K562 (cell line): ENCODE data around the gene MAGI1. TPM values are rescaled to one million over a fixed set of nuclear protein-coding genes. Genes with fewer than 3 reads are reported as not detected.

ENCODE experiments used
- FOXJ3 ChIP-seq: sonication (generic); formaldehyde crosslinking; IDR thresholded peaks from 2 replicates; pipeline ENCODE4 v1.4.0; 2020; ENCODE audit warnings: mild to moderate bottlenecking, missing genetic modification reagents
- FOXM1 ChIP-seq, 2 experiments: fragments of 450-650 bp in 1 of 2; sonication (generic) in 1 of 2; formaldehyde crosslinking in 1 of 2; IDR thresholded peaks; 2 replicates each; pipeline versions ENCODE4 v1.6.1 to v1.9.0; 2017 to 2022; ENCODE audit warnings: low read depth in 2 of 2, mild to moderate bottlenecking in 2 of 2, missing genetic modification reagents in 1 of 2, moderate library complexity in 1 of 2
- HMGXB4 ChIP-seq: sonication (generic); formaldehyde crosslinking; IDR thresholded peaks from 2 replicates; pipeline ENCODE4 v1.8.1; 2023; ENCODE audit warnings: mild to moderate bottlenecking, missing genetic modification reagents
- MTA2 ChIP-seq: fragments of 450-650 bp; IDR thresholded peaks from 2 replicates; pipeline ENCODE4 v1.6.1; 2016; ENCODE audit warnings: low read depth
- SNAPC5 ChIP-seq: fragments of 250-450 bp; sonication (Bioruptor Pico); IDR thresholded peaks from 2 replicates; pipeline ENCODE4 v1.8.0; 2021; ENCODE audit warnings: moderate library complexity, mild to moderate bottlenecking, inconsistent platforms
- ZBTB2 ChIP-seq: fragments of 450-650 bp; IDR thresholded peaks from 2 replicates; pipeline ENCODE4 v1.6.1; 2016; ENCODE audit warnings: antibody characterized with exemption
- ZC3H11A ChIP-seq: IDR thresholded peaks from 2 replicates; pipeline ENCODE4 v1.6.1; 2012; ENCODE audit warnings: low read depth, low read length, improper control_type of control experiment
- ZNF740 ChIP-seq, 3 experiments: fragments of 200-800 bp in 1 of 3; sonication (Bioruptor generic) in 1 of 3; sonication (generic) in 1 of 3; formaldehyde crosslinking in 1 of 3; IDR thresholded peaks; 2 replicates each; pipeline versions ENCODE4 v1.6.1 to v1.8.0; 2016 to 2022; ENCODE audit warnings: mild to moderate bottlenecking in 2 of 3, missing compliant biosample characterization in 2 of 3, missing genetic modification characterization in 2 of 3, missing genetic modification reagents in 1 of 3
- polyA plus RNA-seq, 8 experiments: library from polyadenylated mRNA; depleted of rRNA in 4 of 8; stranded (reverse) in 5 of 8; unstranded in 3 of 8; fragments of >200 nt; fragmentation: Nextera tagmentation in 2 of 8; fragmentation: Illumina TruSeq in 1 of 8; extraction: Ambion mirVana in 2 of 8; extraction: Trizol in 1 of 8; gene quantifications; 2 replicates each; pipeline versions ENCODE4 v1.2.1 to v1.2.3, GENCODE V29; 2011 to 2014; ENCODE audit warnings: inconsistent platforms in 1 of 8, missing spikeins in 1 of 8
- total RNA-seq, 7 experiments: library from RNA; depleted of rRNA in 6 of 7; stranded (reverse); fragments of >200 nt in 6 of 7; fragmentation: Illumina TruSeq in 2 of 7; extraction: Trizol in 2 of 7; gene quantifications; 2 replicates each; pipeline versions ENCODE4 v1.2.1 to v1.2.3, GENCODE V29; 2011 to 2021; ENCODE audit warnings: low replicate concordance in 1 of 7

The MAGI1 gene
- total and polyA plus RNA-seq, 9 of the 15 experiments (the other 6 are each of a cell fraction or from before 2014, with no cell fraction given) = 7.8 to 59.4 (median 43.2) TPM

GRCh38 chr3:65749066-65749465 lies 289.7 kb downstream of the MAGI1 start (continued):
- TF ChIP-seq ZNF740 (CRISPR knock-in tag; IDR thresholded peaks at IDR 0.05) (no peak), ZNF740 (tag; IDR thresholded peaks at IDR 0.05) (no peak), MTA2 (no peak), SNAPC5 (no peak), FOXJ3 (no peak), FOXM1 (IDR thresholded peaks at IDR 0.05; ENCODE audit: low read depth) (no peak), FOXM1 (CRISPR knock-in tag; IDR thresholded peaks at IDR 0.05; ENCODE audit: low read depth) (no peak), ZBTB2 (no peak), ZC3H11A (no peak), HMGXB4 (CRISPR knock-in tag) (no peak)
